Smooth muscle cell of the brain vasculature (primary cell): ENCODE results near the gene GNPTG.
"Not testable (repeated sequence)": the region's sequence is repeated elsewhere in the genome, so short reads cannot be mapped to it uniquely, and the experiment has no call there.

ENCODE experiments used
- DNase-seq: peaks from one replicate; pipeline ENCODE4 v3.0.0-alpha.2; 2012; ENCODE audit warnings: low read depth, low spot score

Gene GNPTG

GRCh38 chr16:1319041-1319440 lies 32.7 kb upstream of the GNPTG start:
- no peak for DNase-seq

DNA sequence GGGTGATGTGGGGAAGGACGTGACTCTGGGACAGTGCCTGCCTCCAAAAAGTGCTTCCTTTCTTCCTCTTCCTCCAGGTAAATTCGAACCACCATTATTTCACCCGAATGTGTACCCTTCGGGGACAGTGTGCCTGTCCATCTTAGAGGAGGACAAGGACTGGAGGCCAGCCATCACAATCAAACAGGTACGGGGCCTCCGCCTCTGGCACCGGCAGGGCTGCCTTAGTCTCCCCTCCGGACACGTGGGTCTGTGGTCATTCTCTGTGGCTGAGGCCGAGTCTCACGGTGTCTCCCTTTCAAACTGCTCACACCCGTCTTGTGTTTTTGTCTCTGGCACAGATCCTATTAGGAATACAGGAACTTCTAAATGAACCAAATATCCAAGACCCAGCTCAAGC lies 31.6 kb upstream of the GNPTG start:
- no peak for DNase-seq

GRCh38 chr16:1320658-1321240 lies 31.0 kb upstream of the GNPTG start:
- no peak for DNase-seq

DNA sequence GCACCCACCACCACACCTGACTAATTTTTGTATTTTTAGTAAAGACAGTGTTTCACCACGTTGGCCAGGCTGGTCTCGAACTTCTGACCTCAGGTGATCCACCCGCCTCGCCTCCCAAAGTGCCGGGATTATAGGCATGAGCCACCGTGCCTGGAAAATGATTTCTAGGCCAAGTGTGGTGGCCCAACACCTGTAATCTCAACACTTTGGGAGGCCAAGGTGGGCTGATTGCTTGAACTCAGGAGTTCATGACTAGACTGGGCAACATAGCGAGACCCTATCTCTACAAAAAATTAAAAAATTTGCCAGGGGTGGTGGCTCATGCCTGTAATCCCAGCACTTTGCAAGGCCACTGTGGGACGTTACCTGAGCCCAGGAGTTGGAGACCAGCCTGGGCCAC lies 29.3 kb upstream of the GNPTG start:
- DNase-seq, result no peak

- DNase-seq, result no peak
These were observed 28.2 kb upstream of the GNPTG start for GRCh38 chr16:1323296-1324239.

DNA sequence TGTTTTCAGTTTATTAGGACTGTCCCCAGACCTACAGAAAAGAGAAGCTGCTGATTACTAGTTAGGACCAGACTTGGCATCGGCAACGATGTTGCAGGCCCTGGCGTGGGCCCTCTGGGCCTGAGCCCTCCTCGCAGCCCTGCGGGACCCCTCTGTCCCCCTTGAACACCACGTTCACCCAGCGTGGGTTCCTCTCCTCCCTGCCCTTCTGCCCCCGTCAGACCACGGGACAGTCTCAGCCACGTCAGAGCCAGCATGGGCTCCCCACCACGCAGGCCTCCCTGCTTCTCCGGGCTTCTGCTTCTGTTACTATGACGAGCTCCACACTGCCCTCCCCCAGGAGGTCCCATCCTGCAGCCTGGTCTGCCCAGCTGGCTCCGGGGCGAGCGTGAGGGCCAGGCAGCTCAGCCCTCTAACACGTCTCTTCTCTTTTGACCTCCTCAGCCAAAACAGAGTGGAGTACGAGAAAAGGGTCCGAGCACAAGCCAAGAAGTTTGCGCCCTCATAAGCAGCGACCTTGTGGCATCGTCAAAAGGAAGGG lies 27.4 kb upstream of the GNPTG start:
- no peak for DNase-seq

GRCh38 chr16:1325261-1325660 lies 26.5 kb upstream of the GNPTG start:
- DNase-seq, result no peak

DNA sequence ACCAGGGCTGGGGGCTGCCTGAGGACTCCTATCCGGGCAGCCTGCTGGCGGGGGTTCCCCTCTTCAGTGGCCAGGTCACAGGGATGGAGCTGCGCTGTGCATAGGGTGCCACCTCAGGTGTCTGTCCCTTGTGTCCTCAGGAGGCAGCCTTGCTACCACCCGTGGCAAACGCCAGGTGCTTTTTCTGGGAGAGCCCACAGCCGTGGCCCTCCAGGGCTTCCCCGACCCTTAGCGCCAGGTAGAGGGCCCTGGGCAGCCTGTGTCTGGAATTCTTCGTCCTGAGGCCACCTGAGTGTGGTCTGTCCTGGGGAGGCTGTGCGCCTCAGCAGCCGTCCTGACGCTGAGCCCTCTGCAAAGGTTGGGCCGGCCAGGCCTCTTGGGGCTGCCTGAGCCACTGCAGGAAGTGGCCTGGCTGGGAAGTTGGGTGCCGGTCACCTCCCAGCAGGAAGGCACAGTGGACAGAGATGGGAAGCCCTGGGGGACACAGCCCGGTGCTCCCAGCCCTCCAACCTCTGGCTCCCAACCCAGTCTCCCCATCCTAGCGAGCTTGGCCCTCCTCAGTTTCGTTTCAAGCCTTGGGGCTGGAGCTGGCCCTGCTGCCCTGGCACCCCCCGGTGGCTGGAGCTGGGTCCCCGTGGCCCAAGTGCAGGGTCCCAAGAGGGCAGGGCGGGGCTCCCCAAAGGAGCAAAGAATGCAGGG lies 25.9 kb upstream of the GNPTG start:
- DNase-seq, result no peak

- DNase-seq, result no peak
These were observed 25.3 kb upstream of the GNPTG start for GRCh38 chr16:1326391-1326790.

- DNase-seq, result no peak
These were observed 24.6 kb upstream of the GNPTG start for GRCh38 chr16:1326946-1327618.

- no peak for DNase-seq
These were observed 24.1 kb upstream of the GNPTG start for GRCh38 chr16:1327619-1327947.

DNA sequence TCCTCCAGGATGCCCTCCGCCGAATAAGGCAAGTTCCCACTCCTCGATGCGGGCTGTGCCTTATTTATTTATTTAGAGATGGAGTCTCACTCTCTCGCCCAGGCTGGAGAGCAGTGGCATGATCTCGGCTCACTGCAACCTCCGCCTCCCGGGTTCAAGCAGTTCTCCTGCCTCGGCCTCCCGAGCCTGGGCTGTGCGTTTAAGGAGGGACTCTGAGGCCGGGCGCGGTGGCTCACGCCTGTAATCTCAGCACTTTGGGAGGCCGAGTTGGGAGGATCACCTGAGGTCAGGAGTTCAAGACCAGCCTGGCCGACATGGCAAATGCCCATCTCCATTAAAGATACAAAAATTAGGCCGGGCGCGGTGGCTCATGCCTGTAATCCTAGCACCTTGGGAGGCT lies 23.6 kb upstream of the GNPTG start:
- not testable (repeated sequence) for DNase-seq

- not testable (repeated sequence) for DNase-seq
These were observed 22.8 kb upstream of the GNPTG start for GRCh38 chr16:1328961-1329360.

DNA sequence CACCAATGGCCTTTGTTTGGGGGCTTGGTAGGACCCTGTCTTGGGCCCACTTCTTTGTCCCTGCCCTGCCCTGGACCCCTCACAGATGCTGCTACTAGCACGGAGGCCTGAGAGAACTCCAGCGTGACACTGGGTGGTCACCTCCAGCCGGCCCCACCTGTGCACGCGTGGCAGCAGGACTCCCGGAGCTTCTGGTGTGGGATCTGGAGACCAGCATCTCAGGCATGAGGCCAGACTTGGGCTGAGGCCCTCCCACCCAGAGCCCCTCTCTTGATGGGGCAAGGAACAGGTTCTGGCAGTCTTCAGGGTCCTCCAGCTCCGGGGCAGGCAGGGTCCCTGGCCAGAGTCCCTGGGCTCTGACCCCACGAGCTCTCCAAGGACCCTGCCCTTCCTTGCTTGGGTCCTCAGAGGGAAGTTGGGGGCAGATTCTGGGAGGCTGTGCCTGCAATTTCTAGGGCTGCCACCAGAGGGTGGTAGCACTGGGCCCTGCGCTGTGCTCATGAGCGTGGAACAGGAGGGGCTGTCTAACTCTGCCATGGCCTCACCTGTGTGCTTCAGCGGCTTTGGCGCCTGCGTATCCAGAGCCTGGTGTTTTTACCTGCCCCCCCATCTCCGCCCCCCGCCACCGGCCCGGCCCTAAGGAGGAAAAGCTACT lies 21.3 kb upstream of the GNPTG start:
- DNase-seq, result no peak

- DNase-seq, result no peak
These were observed 20.6 kb upstream of the GNPTG start for GRCh38 chr16:1330931-1331711.

GRCh38 chr16:1331712-1332617 lies 19.8 kb upstream of the GNPTG start:
- no peak for DNase-seq

DNA sequence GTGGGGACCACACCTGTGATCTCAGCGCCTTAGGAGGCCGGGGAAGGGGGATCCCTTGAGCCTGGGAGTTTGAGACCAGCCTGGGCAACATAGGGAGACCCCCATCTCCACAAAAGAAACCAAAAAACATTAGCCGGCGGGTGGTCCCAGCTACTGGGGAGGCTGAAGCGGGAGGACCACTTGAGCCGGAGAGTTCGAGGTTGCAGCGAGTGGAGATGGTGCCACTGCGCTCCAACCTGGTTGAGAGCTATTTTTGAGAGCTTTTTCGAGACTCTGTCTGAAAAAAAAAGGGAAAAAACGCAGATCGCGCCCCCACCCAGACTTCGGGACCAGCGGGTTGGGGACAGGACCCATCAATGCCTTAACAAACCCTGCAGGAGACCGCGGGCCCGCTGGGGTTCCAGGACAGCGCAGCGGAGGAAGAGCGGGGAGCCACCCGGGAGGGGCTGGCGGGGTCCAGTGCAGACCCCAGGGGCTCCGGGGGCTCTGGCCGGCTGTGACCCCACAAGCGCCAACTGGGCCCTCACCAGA lies 19.0 kb upstream of the GNPTG start:
- no peak for DNase-seq

GRCh38 chr16:1333149-1333812 lies 18.4 kb upstream of the GNPTG start, which contains the start of gene BAIAP3:
BAIAP3 (plus strand) TSS chr16:1333645; CDS start chr16:1338550, 4,905 bp downstream.
- DNase-seq, result no peak
